Mesenchymal stem cell (in vitro differentiated cells and primary cell): ENCODE results near the gene TSPEAR.
A peak's percentile ranks its signal among the peaks of the same experiment; 100 is the strongest.

Experiments
- DNase-seq: peaks from one replicate; pipeline ENCODE4 v3.0.0-alpha.2; 2013
- H2AFZ ChIP-seq: one replicate; pipeline ENCODE4 v1.6.1; 2013; ENCODE audit warnings: low read depth, mild to moderate bottlenecking, control low read depth, inconsistent platforms, low read length, moderate library complexity
- H2AK5ac ChIP-seq: 2 replicates; pipeline ENCODE4 v1.6.1; 2013; ENCODE audit warnings: low read length, moderate library complexity, mild to moderate bottlenecking, inconsistent platforms; ENCODE audit not compliant: severe bottlenecking
- H2BK120ac ChIP-seq: one replicate; pipeline ENCODE4 v1.6.1; 2013; ENCODE audit warnings: low read depth, mild to moderate bottlenecking, inconsistent platforms, low read length, moderate library complexity
- H2BK12ac ChIP-seq, 2 experiments: one replicate each; pipeline ENCODE4 v1.6.1; 2013; ENCODE audit warnings: inconsistent platforms in 2 of 2, low read length in 2 of 2, mild to moderate bottlenecking in 2 of 2, moderate library complexity in 2 of 2, control low read depth in 1 of 2
- H2BK15ac ChIP-seq: one replicate; pipeline ENCODE4 v1.6.1; 2013; ENCODE audit warnings: mild to moderate bottlenecking, low read depth, inconsistent platforms; ENCODE audit not compliant: poor library complexity, severe bottlenecking
- H2BK5ac ChIP-seq: 2 replicates; pipeline ENCODE4 v1.6.1; 2013; ENCODE audit warnings: low read depth, mild to moderate bottlenecking, low read length, control low read depth, inconsistent platforms; ENCODE audit not compliant: poor library complexity, severe bottlenecking
- H3K14ac ChIP-seq, 2 experiments: one replicate each; pipeline ENCODE4 v1.6.1; 2013; ENCODE audit warnings: inconsistent platforms in 2 of 2, low read length in 2 of 2, control low read depth in 1 of 2, mild to moderate bottlenecking in 1 of 2, moderate library complexity in 1 of 2
- H3K18ac ChIP-seq, 2 experiments: one replicate each; pipeline ENCODE4 v1.6.1; 2013; ENCODE audit warnings: inconsistent platforms in 2 of 2, low read length in 2 of 2, control low read depth in 1 of 2, low read depth in 1 of 2, mild to moderate bottlenecking in 1 of 2
- H3K23ac ChIP-seq, 2 experiments: one replicate each; pipeline ENCODE4 v1.6.1; 2013; ENCODE audit warnings: inconsistent platforms in 2 of 2, low read length in 2 of 2, mild to moderate bottlenecking in 2 of 2, moderate library complexity in 2 of 2, control low read depth in 1 of 2
- H3K27ac ChIP-seq: 2 replicates; pipeline ENCODE4 v1.5.1; 2013; ENCODE audit warnings: mild to moderate bottlenecking, moderate library complexity, low read length, control low read depth, inconsistent platforms; ENCODE audit not compliant: poor library complexity, severe bottlenecking
- H3K27me3 ChIP-seq, 2 experiments: 2 replicates each; pipeline versions ENCODE4 v1.6.1 to v1.7.0; 2013; ENCODE audit warnings: low read length in 2 of 2, mild to moderate bottlenecking in 2 of 2, moderate library complexity in 2 of 2, control low read depth in 1 of 2, inconsistent platforms in 1 of 2; ENCODE audit not compliant: control insufficient read depth in 1 of 2, insufficient read depth in 1 of 2
- H3K36me3 ChIP-seq, 2 experiments: 2 replicates each; pipeline versions ENCODE4 v1.6.1 to v1.7.0; 2013; ENCODE audit warnings: low read length in 2 of 2, control low read depth in 1 of 2, inconsistent platforms in 1 of 2, low read depth in 1 of 2, mild to moderate bottlenecking in 1 of 2; ENCODE audit not compliant: insufficient read depth in 2 of 2, control insufficient read depth in 1 of 2
- H3K4ac ChIP-seq, 2 experiments: one replicate each; pipeline ENCODE4 v1.6.1; 2013; ENCODE audit warnings: inconsistent platforms in 2 of 2, low read length in 2 of 2, mild to moderate bottlenecking in 2 of 2, moderate library complexity in 2 of 2, control low read depth in 1 of 2, low read depth in 1 of 2
- H3K4me1 ChIP-seq: 2 replicates; pipeline ENCODE4 v1.6.1; 2013; ENCODE audit warnings: low read depth, low read length, control low read depth; ENCODE audit not compliant: control insufficient read depth, insufficient read depth
- H3K4me2 ChIP-seq: 2 replicates; pipeline ENCODE4 v1.6.1; 2013; ENCODE audit warnings: low read length, mild to moderate bottlenecking, inconsistent platforms; ENCODE audit not compliant: poor library complexity, severe bottlenecking
- H3K4me3 ChIP-seq, 2 experiments: 2 replicates each; pipeline versions ENCODE4 v1.5.1 to v1.7.0; 2013; ENCODE audit warnings: low read length in 2 of 2, mild to moderate bottlenecking in 2 of 2, control low read depth in 1 of 2, low read depth in 1 of 2; ENCODE audit not compliant: insufficient read depth in 1 of 2
- H3K79me1 ChIP-seq: replicated peaks from 2 replicates; pipeline ENCODE4 v1.6.1; 2013; ENCODE audit warnings: mild to moderate bottlenecking, control low read depth, low read length, inconsistent platforms; ENCODE audit not compliant: poor library complexity, severe bottlenecking
- H3K9ac ChIP-seq: 2 replicates; pipeline ENCODE4 v1.7.0; 2013; ENCODE audit warnings: mild to moderate bottlenecking, low read length, moderate library complexity
- H3K9me3 ChIP-seq: 2 replicates; pipeline ENCODE4 v1.7.0; 2013; ENCODE audit warnings: mild to moderate bottlenecking, low read length; ENCODE audit not compliant: control insufficient read depth
- H4K8ac ChIP-seq: one replicate; pipeline ENCODE4 v1.6.1; 2013; ENCODE audit warnings: inconsistent platforms, mild to moderate bottlenecking, low read length, moderate library complexity
- H4K91ac ChIP-seq: one replicate; pipeline ENCODE4 v1.6.1; 2013; ENCODE audit warnings: mild to moderate bottlenecking, low read length, inconsistent platforms
- WGBS: methylation state at CpG from one replicate; pipeline ENCODE4 v1.1.7; 2013; ENCODE audit warnings: mixed read lengths; 5-methylcytosine and 5-hydroxymethylcytosine counted together

TSPEAR gene

DNA sequence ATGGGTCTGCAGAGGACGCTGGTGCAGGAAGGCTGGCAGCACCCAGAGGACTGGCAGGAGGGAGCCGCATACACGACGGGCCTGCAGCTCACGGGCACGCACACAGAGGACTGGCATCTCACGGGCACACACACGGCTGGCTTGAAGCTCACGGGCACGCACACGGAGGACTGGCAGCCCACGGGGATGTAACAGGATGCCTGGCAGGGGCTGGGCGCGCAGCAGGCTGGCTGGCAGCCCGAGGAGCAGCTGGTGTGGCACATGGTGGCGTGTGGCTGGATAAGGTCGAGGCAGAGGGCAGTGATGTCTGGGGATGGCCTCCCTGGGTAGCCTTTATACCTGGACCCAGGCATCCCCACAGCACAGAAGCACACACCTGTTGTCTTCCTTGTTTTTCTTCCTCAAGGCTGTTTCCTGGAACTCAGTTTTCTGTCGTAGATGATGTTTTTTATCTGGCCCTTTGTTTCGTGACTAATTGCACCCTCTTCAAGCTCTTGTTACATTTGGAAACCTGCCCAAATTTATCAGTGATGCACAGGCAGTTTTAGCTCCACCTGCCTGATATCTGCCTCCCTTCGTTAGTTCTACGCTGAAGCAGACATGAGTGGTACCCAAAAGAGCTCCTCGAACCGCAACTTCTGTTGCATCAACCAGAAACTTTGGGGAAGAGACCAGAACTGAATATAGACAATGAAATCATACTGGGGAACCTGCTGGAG lies 29.4 kb downstream of the TSPEAR start, which contains the start of gene KRTAP12-1:
Gene KRTAP12-1 (minus strand): TSS at position 303 of the 719 bp plus-strand sequence. CDS start 40 bp downstream, at position 263.
- Histone ChIP-seq H3K4ac (no peak within 1 kb of the TSS), H3K27ac (no peak within 1 kb of the TSS), H3K9me3 (no peaks in the 10 kb centered on the region), H4K8ac (no peak within 1 kb of the TSS), H4K91ac (peak within 1 kb of the TSS; percentile 56), H3K9ac (no peak within 1 kb of the TSS), H3K4me2 (no peak within 1 kb of the TSS), H3K27me3 (peaks cover 28 to 32% of the 10 kb centered on the region in 2 experiments), H3K4me1 (no peaks in the 10 kb centered on the region), H3K36me3 (no peaks in the 10 kb centered on the region), H2BK5ac (no peak within 1 kb of the TSS), H2BK15ac (no peak within 1 kb of the TSS), H2AK5ac (no peak within 1 kb of the TSS), H3K18ac (no peak within 1 kb of the TSS), H2BK12ac (no peak within 1 kb of the TSS), H3K23ac (no peak within 1 kb of the TSS), H3K79me1 (no peaks in the 10 kb centered on the region), H2AFZ (no peak within 1 kb of the TSS), H3K14ac (no peak within 1 kb of the TSS), H2BK120ac (no peak within 1 kb of the TSS), H3K4me3 (no peak within 1 kb of the TSS)
- DNase-seq, result no peak
- 87% methylated on average over 23 of the region's 23 CpGs for whole genome bisulfite sequencing

DNA sequence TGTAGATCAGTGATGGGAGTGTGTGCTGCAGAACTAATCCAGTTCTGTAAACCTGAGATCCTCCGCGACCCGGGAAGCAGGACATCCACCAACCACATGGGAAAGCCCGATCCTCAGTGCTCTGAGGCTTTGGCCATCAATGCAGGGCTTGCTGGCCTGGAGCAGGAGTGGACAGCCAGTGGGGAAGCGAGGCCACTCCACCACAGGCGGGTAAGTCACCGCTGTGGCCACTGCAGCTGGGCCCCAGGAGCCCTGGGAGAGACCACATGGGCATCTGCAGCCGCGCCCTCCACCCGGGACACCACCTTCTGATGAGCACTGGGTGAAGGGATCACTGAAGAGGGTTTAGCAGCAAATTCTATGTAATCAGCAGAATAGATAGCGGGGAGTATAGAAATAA lies 30.2 kb downstream of the TSPEAR start:
- Histone ChIP-seq H3K27me3 (peaks cover 28 to 29% of the 10 kb centered on the region in 2 experiments), H3K4me2 (no peak overlapping the region), H3K14ac (no peak overlapping the region), H3K27ac (no peak overlapping the region), H3K9me3 (no peaks in the 10 kb centered on the region), H3K79me1 (no peaks in the 10 kb centered on the region), H2AFZ (no peak overlapping the region), H2AK5ac (no peak overlapping the region), H2BK120ac (no peak overlapping the region), H3K36me3 (no peaks in the 10 kb centered on the region), H3K4me1 (no peaks in the 10 kb centered on the region), H3K18ac (no peak overlapping the region), H4K8ac (no peak overlapping the region), H3K9ac (no peak overlapping the region), H4K91ac (no peak overlapping the region), H3K4me3 (no peak overlapping the region), H2BK5ac (no peak overlapping the region), H2BK15ac (no peak overlapping the region), H2BK12ac (no peak overlapping the region), H3K4ac (no peak overlapping the region), H3K23ac (no peak overlapping the region)
- WGBS, result 74% methylated on average over 11 of the region's 11 CpGs
- no peak for DNase-seq

DNA sequence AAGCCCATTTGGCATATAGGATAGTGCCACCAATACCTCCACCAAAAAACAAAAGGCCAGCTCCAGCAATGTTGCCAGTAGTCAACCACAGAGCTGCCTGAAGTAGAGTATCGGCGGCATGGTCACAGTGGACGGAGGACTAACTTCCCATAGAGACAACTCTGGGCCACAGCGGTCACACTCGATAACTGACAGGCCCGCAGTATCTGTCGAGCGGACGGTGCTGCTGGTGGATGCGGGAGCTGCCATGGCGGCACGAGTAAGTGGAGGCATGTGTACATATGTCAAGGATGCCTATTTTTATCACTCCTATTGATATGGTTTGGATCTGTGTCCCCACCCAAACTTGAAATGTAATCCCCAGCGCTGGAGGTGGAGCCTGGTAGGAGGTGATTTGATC lies 33.5 kb downstream of the TSPEAR start:
- Histone ChIP-seq H2AFZ (no peak overlapping the region), H2BK5ac (no peak overlapping the region), H3K4me2 (no peak overlapping the region), H3K18ac (no peak overlapping the region), H3K4me1 (no peaks in the 10 kb centered on the region), H3K4ac (no peak overlapping the region), H2BK120ac (no peak overlapping the region), H3K14ac (no peak overlapping the region), H4K91ac (no peak overlapping the region), H4K8ac (no peak overlapping the region), H3K9me3 (peaks cover 4% of the 10 kb centered on the region), H2BK15ac (no peak overlapping the region), H3K36me3 (no peaks in the 10 kb centered on the region), H2AK5ac (no peak overlapping the region), H2BK12ac (no peak overlapping the region), H3K23ac (no peak overlapping the region), H3K27me3 (peaks cover 17 to 20% of the 10 kb centered on the region in 2 experiments), H3K27ac (no peak overlapping the region), H3K4me3 (no peak overlapping the region), H3K79me1 (no peaks in the 10 kb centered on the region), H3K9ac (no peak overlapping the region)
- DNase-seq, result no peak
- WGBS, result 87% methylated on average over 11 of the region's 13 CpGs

DNA sequence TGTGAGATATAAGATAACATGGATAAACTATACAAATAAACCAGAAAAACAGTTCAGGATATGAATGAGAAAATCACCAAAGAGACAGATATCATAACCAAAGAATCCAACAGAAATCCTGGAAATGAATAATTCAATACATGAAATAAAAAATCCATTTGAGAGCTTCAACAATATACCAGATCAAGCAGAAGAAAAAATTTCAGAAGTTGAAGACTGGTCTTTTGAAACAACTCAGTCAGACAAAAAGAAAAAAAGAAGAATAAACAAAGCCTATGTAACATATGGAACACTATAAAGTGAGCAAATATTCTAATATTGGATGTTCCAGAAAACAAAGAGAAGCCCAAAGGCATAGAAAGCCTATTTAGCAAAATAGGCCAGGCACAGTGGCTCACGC lies 39.5 kb downstream of the TSPEAR start:
- WGBS, result 64% methylated on average over 1 of the region's 1 CpG
- H3K9me3 ChIP-seq, result peaks cover 41% of the 10 kb centered on the region
- H4K8ac ChIP-seq, result no peak overlapping the region
- H2AK5ac ChIP-seq, result no peak overlapping the region
- no peak overlapping the region for H3K9ac ChIP-seq
- H2BK12ac ChIP-seq, result no peak overlapping the region
- H3K36me3 ChIP-seq, result no peaks in the 10 kb centered on the region
- no peak overlapping the region for H4K91ac ChIP-seq
- H2AFZ ChIP-seq, result no peak overlapping the region
- H3K27me3 ChIP-seq, result peaks cover 2 to 5% of the 10 kb centered on the region in 2 experiments
- H3K4me3 ChIP-seq, result no peak overlapping the region
- no peak overlapping the region for H2BK15ac ChIP-seq
- DNase-seq, result no peak
- H3K23ac ChIP-seq, result no peak overlapping the region
- no peak overlapping the region for H3K14ac ChIP-seq
- H3K4me1 ChIP-seq, result no peaks in the 10 kb centered on the region
- H3K4ac ChIP-seq, result no peak overlapping the region
- H3K4me2 ChIP-seq, result no peak overlapping the region
- no peak overlapping the region for H3K18ac ChIP-seq
- no peak overlapping the region for H2BK5ac ChIP-seq
- H3K79me1 ChIP-seq, result no peaks in the 10 kb centered on the region
- no peak overlapping the region for H3K27ac ChIP-seq
- no peak overlapping the region for H2BK120ac ChIP-seq
